HG03520 (cell line): ENCODE results near the gene ZNF768.

ENCODE experiments used
- ATAC-seq: cut with Tn5 transposase; IDR thresholded peaks from one replicate; pipeline ENCODE4 v1.9.1; 2021; ENCODE audit warnings: mild to moderate bottlenecking, moderate library complexity; ENCODE audit not compliant: unreplicated experiment

The ZNF768 gene

DNA sequence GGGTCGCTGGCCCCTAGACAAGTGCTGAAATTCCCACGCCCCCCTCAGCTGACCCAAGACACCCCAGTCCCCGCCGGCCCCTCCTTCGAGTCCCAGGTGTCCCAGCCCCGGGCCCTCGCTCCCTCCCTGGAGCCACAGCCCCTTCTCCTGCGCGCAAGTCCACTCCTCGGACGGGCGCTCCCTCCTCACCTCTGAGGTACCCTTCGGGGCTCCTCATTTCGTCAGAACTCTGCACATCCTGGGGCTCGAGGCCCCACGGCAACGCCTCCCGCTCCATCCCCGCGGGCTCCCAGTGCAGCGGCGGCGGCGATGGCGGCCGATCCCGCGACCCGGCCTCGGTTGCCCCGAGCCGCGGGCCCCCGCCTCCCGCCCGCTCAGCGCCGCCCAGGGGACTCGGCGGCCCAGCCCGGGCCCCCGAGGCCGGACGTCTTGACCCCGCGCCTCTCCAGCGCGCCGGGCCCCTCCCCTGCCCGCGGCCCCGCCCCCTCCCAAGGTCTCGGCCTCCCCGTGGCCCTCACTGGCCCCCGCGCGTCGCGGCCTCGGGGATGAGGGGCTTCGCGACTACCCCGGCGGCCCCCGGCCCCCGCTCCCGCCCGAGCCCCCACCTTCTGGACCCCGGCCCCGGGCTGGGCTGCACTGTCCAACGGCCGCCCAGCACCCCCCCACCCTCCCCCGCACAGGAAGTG, at the start of gene ZNF768:
ZNF768 (minus strand) TSS at position 430 of the 686 bp plus-strand sequence; CDS start at position 277, 153 bp downstream.
- ATAC-seq, result peak; percentile 21

GRCh38 chr16:30574678-30575077, 48.3 kb upstream of the ZNF768 start:
- ATAC-seq, result no peak

- peak; percentile 66 for ATAC-seq
Measured at GRCh38 chr16:30571445-30572322, 45.3 kb upstream of the ZNF768 start, which contains the start of gene ZNF688. Gene ZNF688 (minus strand): TSS chr16:30571714. CDS start chr16:30571629, 85 bp downstream.

GRCh38 chr16:30570636-30571444, 44.5 kb upstream of the ZNF768 start:
- ATAC-seq, result no peak

DNA sequence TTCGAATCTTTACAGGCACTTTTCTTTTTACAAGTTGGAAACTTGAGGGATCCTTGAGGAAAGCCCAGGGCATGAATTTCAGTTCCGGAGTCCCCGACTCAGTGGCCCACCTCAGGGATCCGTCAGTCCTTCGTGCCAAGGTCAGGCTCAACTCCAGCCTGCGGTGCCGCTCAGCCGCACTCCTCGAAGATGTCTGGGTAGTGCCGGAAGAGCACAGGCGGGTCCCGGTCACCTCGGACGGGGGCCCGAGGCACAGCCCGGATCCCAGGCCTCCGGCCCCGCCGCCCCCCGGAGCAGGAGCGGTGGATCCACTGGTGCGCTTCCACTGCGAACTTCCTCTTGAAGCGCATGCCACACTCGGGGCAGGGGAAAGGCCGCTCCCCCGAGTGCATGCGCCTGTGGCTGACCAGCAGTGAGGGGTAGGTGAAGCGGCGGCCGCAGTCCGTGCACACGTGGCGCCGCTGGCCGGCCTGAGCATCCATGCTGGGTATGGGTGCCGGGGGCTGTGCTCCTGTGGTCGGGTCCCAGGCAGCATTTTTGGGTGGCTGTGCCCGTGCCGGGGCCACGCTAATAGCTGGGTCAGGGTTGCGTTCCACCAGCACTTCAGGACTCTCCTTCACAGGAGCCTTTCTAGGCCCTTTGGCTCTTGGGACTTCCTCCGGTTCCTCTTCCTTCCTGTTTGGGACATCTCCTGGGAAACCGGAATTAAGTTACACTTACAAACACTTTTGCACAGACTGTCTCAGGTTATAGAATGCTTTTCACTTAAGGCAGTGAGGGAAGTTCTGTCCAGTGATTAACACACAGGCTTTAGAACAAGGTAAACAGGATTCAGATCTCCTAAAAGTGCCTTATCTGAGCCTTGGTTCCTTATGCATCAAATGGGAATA, 43.6 kb upstream of the ZNF768 start:
- no peak for ATAC-seq

- ATAC-seq, result no peak
Measured at GRCh38 chr16:30569281-30569680, 42.9 kb upstream of the ZNF768 start.

GRCh38 chr16:30567991-30568638, 41.7 kb upstream of the ZNF768 start:
- ATAC-seq, result no peak

DNA sequence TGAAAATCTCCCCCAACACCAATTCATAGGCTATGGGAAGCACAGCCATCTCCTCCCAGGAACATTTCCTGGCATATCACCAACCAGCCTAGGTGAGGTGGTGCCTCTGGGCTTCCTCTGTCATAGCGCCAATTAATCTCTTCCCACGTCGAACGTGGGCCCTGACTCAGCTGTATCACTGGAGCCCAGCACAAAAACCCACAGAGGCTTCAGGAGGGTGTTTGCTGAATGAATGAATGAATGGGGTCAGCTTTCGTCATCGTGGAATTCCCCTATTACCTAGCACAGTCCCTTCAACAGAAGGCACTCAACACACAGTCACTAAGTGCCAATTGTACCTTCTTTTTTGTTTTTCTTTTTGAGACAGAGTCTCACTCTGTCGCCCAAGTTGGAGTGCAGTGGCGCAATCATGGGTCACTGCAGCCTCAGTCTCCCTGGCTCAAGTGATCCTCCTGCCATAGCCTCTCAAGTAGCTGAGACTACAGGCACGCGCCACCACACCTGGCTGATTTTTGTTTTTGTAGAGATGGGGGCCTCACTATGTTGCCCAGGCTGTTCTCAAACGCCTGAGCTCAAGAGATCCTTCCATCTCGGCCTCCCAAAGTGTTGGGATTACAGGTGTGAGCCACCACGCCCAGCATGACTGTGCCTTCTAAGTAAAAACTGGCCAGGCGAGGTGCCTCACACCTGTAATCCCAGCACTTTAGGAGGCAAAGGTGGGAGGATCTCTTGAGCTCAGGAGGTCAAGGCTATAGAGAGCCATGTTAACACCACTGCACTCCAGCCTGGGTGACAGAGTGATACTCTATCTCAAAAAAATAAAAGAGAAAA, 41.0 kb upstream of the ZNF768 start:
- no peak for ATAC-seq

- no peak for ATAC-seq
Measured at GRCh38 chr16:30566531-30566930, 40.2 kb upstream of the ZNF768 start.

DNA sequence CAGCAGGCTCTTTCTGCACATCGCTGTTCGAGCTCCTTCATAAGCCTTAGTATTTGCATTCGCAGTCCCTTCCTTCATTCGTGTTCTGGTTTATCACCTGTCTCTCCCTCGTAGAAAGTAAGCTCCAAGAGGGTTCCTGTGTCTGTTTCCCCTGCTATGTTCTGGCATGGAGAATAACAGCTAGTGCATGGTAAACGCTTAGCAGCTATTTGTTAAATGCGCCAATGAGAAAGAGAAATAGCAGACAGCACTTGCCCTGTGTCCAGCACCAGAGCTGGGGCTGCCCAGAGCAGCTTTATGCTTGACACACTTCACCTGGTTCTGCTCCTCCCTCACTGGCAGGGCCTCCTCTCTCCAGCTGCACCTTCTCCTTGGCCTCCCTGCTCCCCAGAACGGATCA, 39.6 kb upstream of the ZNF768 start:
- no peak for ATAC-seq

DNA sequence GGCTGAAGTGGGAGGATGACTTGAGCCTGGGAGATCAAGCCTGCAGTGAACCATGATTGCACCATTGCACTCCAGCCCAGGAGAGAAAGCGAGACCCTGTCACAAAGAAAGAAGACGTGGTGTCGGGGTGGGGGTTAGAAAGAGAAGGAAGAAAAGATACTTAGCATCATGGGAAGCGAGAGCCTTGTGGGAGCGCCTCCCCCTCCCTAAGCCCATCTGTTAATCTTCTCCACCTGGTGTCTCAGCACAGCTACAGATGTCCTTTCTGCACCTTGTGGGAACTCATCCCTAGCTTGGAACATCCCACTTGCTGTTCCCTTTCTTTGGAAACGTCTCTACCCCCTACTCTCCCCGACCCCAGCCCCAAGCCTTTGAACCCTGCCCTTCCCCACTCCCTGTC, 39.2 kb upstream of the ZNF768 start:
- no peak for ATAC-seq

GRCh38 chr16:30562021-30562420, 35.7 kb upstream of the ZNF768 start:
- no peak for ATAC-seq

GRCh38 chr16:30561089-30561816, 34.9 kb upstream of the ZNF768 start:
- ATAC-seq, result no peak

DNA sequence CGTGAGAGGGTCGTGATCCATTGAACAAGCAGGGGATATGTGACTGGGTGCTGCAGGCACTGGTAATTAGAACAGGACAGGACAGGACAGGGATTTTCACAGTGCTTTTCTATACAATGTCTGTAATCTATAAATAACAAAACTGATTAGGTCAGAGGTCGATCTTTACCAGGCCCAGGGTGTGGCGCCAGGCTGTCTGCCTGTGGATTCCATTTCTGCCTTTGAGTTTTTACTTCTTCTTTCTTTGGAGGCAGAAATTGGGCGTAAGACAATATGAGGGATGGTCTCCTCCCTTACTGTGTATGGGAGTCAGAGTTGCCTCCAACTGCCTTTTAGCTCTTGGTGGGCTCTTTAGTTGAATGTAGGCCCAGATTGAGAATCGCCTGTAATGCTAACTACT, 33.3 kb upstream of the ZNF768 start:
- ATAC-seq, result no peak

GRCh38 chr16:30558789-30559377, 32.5 kb upstream of the ZNF768 start:
- ATAC-seq, result no peak

DNA sequence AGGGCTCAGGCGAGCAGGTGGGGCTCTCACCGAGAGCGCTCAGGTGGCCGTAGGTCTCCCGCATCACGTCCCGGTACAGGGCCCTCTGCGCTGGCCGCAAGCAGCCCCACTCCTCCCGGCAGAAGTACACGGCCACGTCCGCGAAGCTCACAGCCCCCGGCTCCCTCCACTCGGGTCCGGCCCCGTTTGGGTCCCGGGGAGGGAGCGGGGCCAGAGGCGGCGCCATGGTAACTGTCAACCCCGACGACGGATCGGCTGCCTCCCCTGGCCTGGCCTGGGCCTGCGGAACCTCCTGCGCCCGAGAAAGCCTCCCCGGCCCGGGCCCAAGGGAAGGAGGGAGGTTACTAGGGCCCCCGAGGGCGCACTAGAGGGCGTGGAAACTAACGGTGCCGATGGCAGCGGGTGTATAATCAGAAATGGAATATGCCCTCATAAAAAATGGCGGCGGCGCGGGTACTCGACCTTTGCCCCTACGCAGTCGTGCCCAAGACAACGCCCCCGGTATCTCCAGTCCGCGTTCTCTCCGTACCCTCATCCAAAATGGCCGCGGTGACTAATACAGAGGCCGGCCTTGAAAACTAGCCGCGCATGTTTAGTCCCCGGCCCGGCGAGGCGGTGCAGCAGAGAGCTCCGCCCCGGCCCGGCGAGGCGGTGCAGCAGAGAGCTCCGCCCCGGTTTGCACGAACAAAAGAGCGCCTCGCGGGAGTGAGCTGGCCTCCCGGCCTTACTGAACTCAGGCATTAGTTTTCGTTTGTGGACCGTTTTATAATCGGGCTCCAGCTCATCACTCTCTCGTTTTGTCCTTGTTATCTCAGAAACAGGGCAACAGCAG, 31.8 kb upstream of the ZNF768 start, which contains the start of gene ZNF764:
ZNF764 (minus strand) TSS at position 418 of the 832 bp plus-strand sequence; CDS start at position 226, 192 bp downstream.
- ATAC-seq, result peak; percentile 71

- ATAC-seq, result no peak
Measured at GRCh38 chr16:30557707-30557956, 31.3 kb upstream of the ZNF768 start.
